HG02588 (cell line): ENCODE results near the gene APOC4.

Experiments used
- ATAC-seq: cut with Tn5 transposase; IDR thresholded peaks from one replicate; pipeline ENCODE4 v1.9.1; 2021; ENCODE audit warnings: mild to moderate bottlenecking, moderate library complexity; ENCODE audit not compliant: unreplicated experiment

The APOC4 gene

DNA sequence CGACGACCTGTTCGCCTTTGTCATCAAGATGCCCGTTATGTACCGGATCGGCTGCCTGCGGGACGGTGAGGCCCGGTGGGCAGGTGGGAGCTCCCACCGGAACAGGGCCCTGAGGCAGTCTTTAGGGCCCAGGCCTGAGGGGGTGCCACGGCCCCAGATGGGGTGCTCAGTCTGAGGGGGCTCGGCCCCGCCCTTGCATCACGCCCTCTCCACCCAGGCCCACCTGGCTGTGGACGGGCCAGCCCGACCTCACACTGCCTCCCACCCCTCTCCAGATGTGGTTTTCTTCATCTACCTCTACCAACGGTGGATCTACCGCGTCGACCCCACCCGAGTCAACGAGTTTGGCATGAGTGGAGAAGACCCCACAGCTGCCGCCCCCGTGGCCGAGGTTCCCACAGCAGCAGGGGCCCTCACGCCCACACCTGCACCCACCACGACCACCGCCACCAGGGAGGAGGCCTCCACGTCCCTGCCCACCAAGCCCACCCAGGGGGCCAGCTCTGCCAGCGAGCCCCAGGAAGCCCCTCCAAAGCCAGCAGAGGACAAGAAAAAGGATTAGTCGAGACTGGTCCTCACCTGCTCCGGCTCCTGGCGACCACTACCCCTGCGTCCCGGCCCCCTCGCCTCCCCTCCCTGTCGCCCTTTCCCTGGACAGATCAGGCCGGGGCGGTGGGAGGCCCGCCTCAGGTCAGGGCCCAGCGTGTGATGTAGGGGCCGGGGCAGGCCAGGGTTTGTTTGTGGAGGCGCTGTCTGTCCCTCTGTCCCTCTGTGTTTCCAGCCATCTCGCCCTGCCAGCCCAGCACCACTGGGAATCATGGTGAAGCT is 50.5 kb downstream of the APOC4 start:
- ATAC-seq: no peak

DNA sequence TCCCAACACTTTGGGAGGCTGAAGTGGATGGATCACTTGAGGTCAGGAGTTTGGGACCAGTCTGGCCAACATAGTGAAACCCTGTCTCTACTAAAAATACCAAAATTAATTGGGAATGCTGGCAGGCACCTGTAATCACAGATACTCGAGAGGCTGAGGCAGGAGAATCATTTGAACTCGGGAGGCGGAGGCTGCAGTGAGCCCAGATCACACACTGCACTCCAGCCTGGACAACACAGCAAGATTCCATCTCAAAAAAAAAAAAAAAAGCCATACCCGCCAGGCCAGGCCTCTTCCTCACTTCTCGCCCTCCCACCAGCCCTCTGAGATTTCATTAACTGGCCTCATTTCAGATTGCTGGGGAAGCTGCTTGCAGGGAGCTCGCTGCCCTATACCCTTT is 51.5 kb downstream of the APOC4 start:
- ATAC-seq: no peak

DNA sequence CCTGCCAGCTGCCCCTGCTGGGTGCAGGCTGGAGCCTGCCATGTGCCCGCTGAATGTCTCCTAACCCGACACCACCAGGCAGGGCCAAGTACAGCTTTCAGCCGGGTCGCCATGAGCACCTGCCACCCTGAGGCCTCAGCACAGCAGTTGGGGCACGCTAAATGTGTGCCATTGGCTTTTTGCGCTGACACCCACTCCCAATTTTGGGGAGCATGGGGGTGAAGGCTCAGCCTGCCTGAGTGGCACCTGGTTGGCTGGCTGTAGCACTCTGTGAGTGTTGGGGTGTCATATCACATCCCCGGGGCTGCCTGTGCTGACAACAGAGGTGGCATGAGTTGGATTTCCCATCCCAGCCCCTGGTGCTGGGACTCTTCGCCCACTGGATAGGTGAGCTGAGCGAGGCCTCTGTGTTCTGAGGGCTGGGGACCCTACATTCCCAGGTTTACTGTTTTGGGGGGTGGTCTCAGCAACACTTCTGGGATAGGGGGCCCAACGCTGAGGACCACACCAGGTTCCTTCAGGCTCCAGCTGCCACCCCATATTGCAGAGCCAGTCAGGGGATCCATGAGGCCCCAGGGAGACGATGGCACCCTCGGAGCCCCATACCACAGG is 52.0 kb downstream of the APOC4 start:
- no peak for ATAC-seq
